ENCODE measurements around the gene SRPK3. TPM values are rescaled to one million over a fixed set of nuclear protein-coding genes. Genes with fewer than 3 reads are reported as not detected.

Gene SRPK3
- polyA plus RNA-seq, 1 donor from 2014 or later, result not detected

- no peaks in the 10 kb centered on the region for H3F3A ChIP-seq (ENCODE audit: insufficient read depth, low read length, poor library complexity, severe bottlenecking)
- H3K27ac ChIP-seq (ENCODE audit: low read length), result no peak overlapping the region
- H3K27me3 ChIP-seq (ENCODE audit: insufficient read depth, low read depth, low read length), result no peaks in the 10 kb centered on the region
- no peaks in the 10 kb centered on the region for H3K9me2 ChIP-seq (ENCODE audit: insufficient read depth, low read length)
- no peak for TF ChIP-seq TAF1 (IDR thresholded peaks at IDR 0.05; ENCODE audit: low read depth)
- TF ChIP-seq RAD21 (conservative IDR thresholded peaks at IDR 0.05), result no peak
- TF ChIP-seq EZH2 (IDR thresholded peaks at IDR 0.05; ENCODE audit: borderline replicate concordance, insufficient read depth, low read length, poor library complexity, severe bottlenecking), result no peak
- TF ChIP-seq CTCF (IDR thresholded peaks at IDR 0.05; ENCODE audit: poor library complexity, severe bottlenecking), result no peak
- no peak for TF ChIP-seq SMC3 (conservative IDR thresholded peaks at IDR 0.05; ENCODE audit: poor library complexity)
- no peak for TF ChIP-seq EP300 (conservative IDR thresholded peaks at IDR 0.05; ENCODE audit: poor library complexity, severe bottlenecking)
- TF ChIP-seq POLR2AphosphoS5 (IDR thresholded peaks at IDR 0.05), result no peak
- TF ChIP-seq REST (IDR thresholded peaks at IDR 0.05; ENCODE audit: borderline replicate concordance), result no peak
- TF ChIP-seq MXI1 (conservative IDR thresholded peaks at IDR 0.05; ENCODE audit: poor library complexity, severe bottlenecking), result no peak
- no peak overlapping the region for H2AFZ ChIP-seq (ENCODE audit: low read depth, low read length)
- no peak overlapping the region for H3K4me3 ChIP-seq (ENCODE audit: low read length)
- no peak overlapping the region for H3K4me2 ChIP-seq (ENCODE audit: low read length)
- H3K9ac ChIP-seq (ENCODE audit: low read length), result no peak overlapping the region
- no peaks in the 10 kb centered on the region for H3K79me2 ChIP-seq (replicated peaks; ENCODE audit: insufficient read depth, low read length)
- no peaks in the 10 kb centered on the region for H3K36me3 ChIP-seq (ENCODE audit: insufficient read depth, low read length)
- no peaks in the 10 kb centered on the region for H4K20me1 ChIP-seq (ENCODE audit: insufficient read depth)
- H3K9me3 ChIP-seq (ENCODE audit: low read length), result no peaks in the 10 kb centered on the region
These were observed 25.7 kb upstream of the SRPK3 start for GRCh38 chrX:153755136-153755535.

- Histone ChIP-seq H3K9ac (ENCODE audit: low read length) (no peak overlapping the region), H4K20me1 (ENCODE audit: insufficient read depth) (no peaks in the 10 kb centered on the region), H2AFZ (ENCODE audit: low read depth, low read length) (no peak overlapping the region), H3K36me3 (ENCODE audit: insufficient read depth, low read length) (no peaks in the 10 kb centered on the region), H3K9me3 (ENCODE audit: low read length) (no peaks in the 10 kb centered on the region), H3K27me3 (ENCODE audit: insufficient read depth, low read depth, low read length) (no peaks in the 10 kb centered on the region), H3K79me2 (replicated peaks; ENCODE audit: insufficient read depth, low read length) (no peaks in the 10 kb centered on the region), H3K4me2 (ENCODE audit: low read length) (no peak overlapping the region), H3F3A (ENCODE audit: insufficient read depth, low read length, poor library complexity, severe bottlenecking) (no peaks in the 10 kb centered on the region), H3K9me2 (ENCODE audit: insufficient read depth, low read length) (no peaks in the 10 kb centered on the region), H3K4me3 (ENCODE audit: low read length) (no peak overlapping the region), H3K27ac (ENCODE audit: low read length) (no peak overlapping the region)
- TF ChIP-seq POLR2AphosphoS5 (IDR thresholded peaks at IDR 0.05), result no peak
These were observed 19.0 kb upstream of the SRPK3 start for GRCh38 chrX:153761863-153762262.

- TF ChIP-seq RAD21 (conservative IDR thresholded peaks at IDR 0.05), result no peak
- no peak for TF ChIP-seq SMC3 (conservative IDR thresholded peaks at IDR 0.05; ENCODE audit: poor library complexity)
- no peak for TF ChIP-seq MXI1 (conservative IDR thresholded peaks at IDR 0.05; ENCODE audit: poor library complexity, severe bottlenecking)
- no peak for TF ChIP-seq EZH2 (IDR thresholded peaks at IDR 0.05; ENCODE audit: borderline replicate concordance, insufficient read depth, low read length, poor library complexity, severe bottlenecking)
- no peak for TF ChIP-seq CTCF (IDR thresholded peaks at IDR 0.05; ENCODE audit: poor library complexity, severe bottlenecking)
- TF ChIP-seq EP300 (conservative IDR thresholded peaks at IDR 0.05; ENCODE audit: poor library complexity, severe bottlenecking), result no peak
- no peak for TF ChIP-seq POLR2AphosphoS5 (IDR thresholded peaks at IDR 0.05)
- no peak for TF ChIP-seq REST (IDR thresholded peaks at IDR 0.05; ENCODE audit: borderline replicate concordance)
- TF ChIP-seq TAF1 (IDR thresholded peaks at IDR 0.05; ENCODE audit: low read depth), result no peak
- Histone ChIP-seq H3K9me2 (ENCODE audit: insufficient read depth, low read length) (no peaks in the 10 kb centered on the region), H3F3A (ENCODE audit: insufficient read depth, low read length, poor library complexity, severe bottlenecking) (no peaks in the 10 kb centered on the region), H3K9me3 (ENCODE audit: low read length) (no peaks in the 10 kb centered on the region), H3K79me2 (replicated peaks; ENCODE audit: insufficient read depth, low read length) (no peaks in the 10 kb centered on the region), H2AFZ (ENCODE audit: low read depth, low read length) (no peak overlapping the region), H3K36me3 (ENCODE audit: insufficient read depth, low read length) (no peaks in the 10 kb centered on the region), H4K20me1 (ENCODE audit: insufficient read depth) (no peaks in the 10 kb centered on the region), H3K4me2 (ENCODE audit: low read length) (no peak overlapping the region), H3K27ac (ENCODE audit: low read length) (no peak overlapping the region), H3K27me3 (ENCODE audit: insufficient read depth, low read depth, low read length) (no peaks in the 10 kb centered on the region), H3K4me3 (ENCODE audit: low read length) (no peak overlapping the region), H3K9ac (ENCODE audit: low read length) (no peak overlapping the region)
These were observed 18.1 kb upstream of the SRPK3 start for GRCh38 chrX:153762626-153763173.
